CD14-positive monocyte (primary cell): Measurements from ENCODE around the gene FNDC3B. TPM values are rescaled to one million over a fixed set of nuclear protein-coding genes. Genes with fewer than 3 reads are reported as not detected.

Experiments
- DNase-seq, 3 donors: peaks; one replicate each; pipeline ENCODE4 v3.0.0-alpha.2; 2011 to 2022
- H2AFZ ChIP-seq: 2 replicates; pipeline ENCODE4 v1.6.0; 2012; ENCODE audit warnings: mild to moderate bottlenecking, low read depth, low read length, inconsistent platforms; ENCODE audit not compliant: insufficient read depth, poor library complexity, severe bottlenecking
- H3K27ac ChIP-seq, 2 donors: 1 replicate in 1 of 2; 2 replicates in 1 of 2; pipeline ENCODE4 v1.5.1; 2012 to 2013; ENCODE audit warnings: low read length in 2 of 2, control low read depth in 1 of 2, inconsistent platforms in 1 of 2, low read depth in 1 of 2, mild to moderate bottlenecking in 1 of 2
- H3K27me3 ChIP-seq, 2 donors: one replicate each; pipeline versions ENCODE4 v1.6.0 to v1.6.1; 2011 to 2013; ENCODE audit warnings: low read length in 2 of 2; ENCODE audit not compliant: control insufficient read depth in 2 of 2, insufficient read depth in 2 of 2
- H3K36me3 ChIP-seq, 2 donors: replicated peaks in 1 of 2; 1 replicate in 1 of 2; 2 replicates in 1 of 2; pipeline versions ENCODE4 v1.5.1 to v1.6.1; 2012 to 2013; ENCODE audit warnings: low read length in 2 of 2, control low read depth in 1 of 2, inconsistent platforms in 1 of 2, mild to moderate bottlenecking in 1 of 2; ENCODE audit not compliant: insufficient read depth in 2 of 2, control insufficient read depth in 1 of 2
- H3K4me1 ChIP-seq, 2 donors: 1 replicate in 1 of 2; 2 replicates in 1 of 2; pipeline versions ENCODE4 v1.5.1 to v1.6.1; 2012 to 2013; ENCODE audit warnings: low read length in 2 of 2, control low read depth in 1 of 2, inconsistent platforms in 1 of 2, mild to moderate bottlenecking in 1 of 2, moderate library complexity in 1 of 2; ENCODE audit not compliant: insufficient read depth in 2 of 2, control insufficient read depth in 1 of 2
- H3K4me2 ChIP-seq: replicated peaks from 2 replicates; pipeline ENCODE3; 2012; ENCODE audit warnings: low read length, moderate library complexity, mild to moderate bottlenecking; ENCODE audit not compliant: poor library complexity, severe bottlenecking; ENCODE audit errors: extremely low read depth
- H3K4me3 ChIP-seq, 3 experiments: fragments of 200-600 bp in 1 of 3; sonication (generic) in 1 of 3; replicated peaks in 1 of 3; 1 replicate in 2 of 3; 2 replicates in 1 of 3; pipeline ENCODE4 v1.5.1; 2011 to 2013; ENCODE audit warnings: low read length in 3 of 3, mild to moderate bottlenecking in 3 of 3, control low read depth in 2 of 3, low read depth in 2 of 3, inconsistent platforms in 1 of 3, moderate library complexity in 1 of 3
- H3K79me2 ChIP-seq: 2 replicates; pipeline ENCODE4 v1.6.0; 2012; ENCODE audit warnings: mild to moderate bottlenecking, control low read depth, inconsistent platforms, low read length, moderate library complexity; ENCODE audit not compliant: insufficient read depth
- H3K9ac ChIP-seq: 2 replicates; pipeline ENCODE4 v1.6.0; 2017; ENCODE audit warnings: low read length, mild to moderate bottlenecking; ENCODE audit not compliant: insufficient read depth, poor library complexity, severe bottlenecking
- H3K9me3 ChIP-seq, 2 donors: replicated peaks in 1 of 2; 1 replicate in 1 of 2; 2 replicates in 1 of 2; pipeline versions ENCODE4 v1.5.1 to v1.6.1; 2012 to 2013; ENCODE audit warnings: low read length in 2 of 2, control low read depth in 1 of 2; ENCODE audit not compliant: control insufficient read depth in 1 of 2, insufficient read depth in 1 of 2
- H4K20me1 ChIP-seq: 2 replicates; pipeline ENCODE4 v1.6.0; 2012; ENCODE audit warnings: mild to moderate bottlenecking, low read length, control low read depth, moderate library complexity; ENCODE audit not compliant: insufficient read depth
- H3K27ac Mint-ChIP-seq, 7 donors: one replicate each; pipeline ENCODE4 v1.8.0; 2020; ENCODE audit warnings: mild to moderate bottlenecking in 7 of 7, mixed read lengths in 7 of 7, moderate library complexity in 6 of 7, inconsistent platforms in 2 of 7
- H3K27me3 Mint-ChIP-seq, 3 donors: one replicate each; pipeline ENCODE4 v1.8.0; 2021 to 2022; ENCODE audit warnings: low read depth in 3 of 3, mild to moderate bottlenecking in 3 of 3, mixed read lengths in 3 of 3, moderate library complexity in 3 of 3, inconsistent platforms in 1 of 3
- H3K36me3 Mint-ChIP-seq, 2 donors: one replicate each; pipeline ENCODE4 v1.8.0; 2020; ENCODE audit warnings: mixed read lengths in 2 of 2, inconsistent platforms in 1 of 2, mild to moderate bottlenecking in 1 of 2
- H3K4me1 Mint-ChIP-seq: one replicate; pipeline ENCODE4 v1.8.0; 2020; ENCODE audit warnings: mild to moderate bottlenecking, mixed read lengths
- H3K4me3 Mint-ChIP-seq, 2 donors: one replicate each; pipeline ENCODE4 v1.8.0; 2020; ENCODE audit warnings: mild to moderate bottlenecking in 2 of 2, mixed read lengths in 2 of 2, moderate library complexity in 1 of 2
- H3K9me3 Mint-ChIP-seq, 7 donors: one replicate each; pipeline ENCODE4 v1.8.0; 2020 to 2022; ENCODE audit warnings: mixed read lengths in 7 of 7, mild to moderate bottlenecking in 6 of 7, moderate library complexity in 6 of 7, inconsistent platforms in 2 of 7
- WGBS: methylation state at CpG from one replicate; pipeline ENCODE4 v1.1.5; 2013; ENCODE audit warnings: missing lambda C conversion rate; ENCODE audit not compliant: insufficient coverage; 5-methylcytosine and 5-hydroxymethylcytosine counted together
- intact Hi-C, 2 donors: fragments of 100-400 bp; cut with micrococcal nuclease; formaldehyde crosslinking; loops; one replicate each; pipeline versions ENCODE4 v1.15.0 to v1.15.1; 2023
- polyA plus RNA-seq, 3 donors: library from polyadenylated mRNA; depleted of rRNA in 1 of 3; unstranded in 2 of 3; stranded (reverse) in 1 of 3; fragments of 300-500 nt in 2 of 3; fragments of >200 nt in 1 of 3; fragmentation: Illumina TruSeq in 2 of 3; gene quantifications; 1 replicate in 2 of 3; 2 replicates in 1 of 3; pipeline ENCODE4 v1.2.3, GENCODE V29; 2012 to 2021
- TF ChIP-seq, protein P1 (sequence below): fragments of 200-600 bp; IDR thresholded peaks from one replicate; pipeline ENCODE4 v1.8.0; 2022; ENCODE audit warnings: antibody characterized with exemption, mild to moderate bottlenecking

FNDC3B gene
- polyA plus RNA-seq, 3 donors = 19.6 to 36.1 (median 25.7) TPM

DNA sequence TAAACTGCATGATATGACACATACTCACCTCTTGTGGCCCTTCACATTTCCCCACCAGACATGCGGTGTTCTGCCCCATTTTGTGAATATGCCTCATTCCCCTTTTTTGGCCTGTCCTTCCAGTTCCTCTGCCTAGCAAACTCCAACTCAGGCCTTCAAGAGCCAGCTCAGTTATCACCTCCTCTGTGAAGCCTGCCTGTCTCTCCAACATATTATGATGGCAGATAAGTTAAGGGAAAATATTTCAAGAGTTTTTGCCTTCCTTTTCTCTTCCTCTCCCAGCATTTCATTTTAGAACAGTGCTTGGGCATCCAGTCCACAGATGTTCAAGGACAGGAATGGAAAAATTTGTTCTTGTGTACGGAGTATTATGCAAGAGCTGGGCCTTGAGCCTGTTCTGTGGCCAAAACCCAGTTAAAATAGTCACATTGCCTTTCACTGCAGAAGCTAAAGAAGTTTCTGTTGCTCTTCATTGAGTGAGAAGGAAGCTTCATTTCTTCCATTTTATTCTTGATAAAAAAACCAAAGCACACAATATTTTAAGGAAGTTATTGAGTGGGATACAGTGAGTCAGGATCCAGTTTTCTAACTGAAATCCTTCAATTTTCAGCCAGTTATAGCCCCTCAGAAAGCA lies 216.8 kb downstream of the FNDC3B start:
- Histone ChIP-seq H3K4me2 (no peak overlapping the region), H3K36me3 (peaks cover 54 to 99% of the 10 kb centered on the region in 2 donors), H3K79me2 (peaks cover 74% of the 10 kb centered on the region), H3K9me3 (no peaks in the 10 kb centered on the region), H3K27ac (peak overlapping the region in 1 of 2 donors; percentile 65), H3K4me1 (no peaks in the 10 kb centered on the region), H4K20me1 (peaks cover 43% of the 10 kb centered on the region), H2AFZ (no peak overlapping the region), H3K4me3 (no peak overlapping the region), H3K27me3 (no peaks in the 10 kb centered on the region), H3K9ac (no peak overlapping the region)
- WGBS = no CpG with 5 or more reads among the region's 2 CpGs
- Mint-ChIP-seq H3K9me3 (no peaks in the 10 kb centered on the region), H3K27ac (peak overlapping the region; percentile 16 to 85 (median 60)), H3K4me1 (peaks cover 11% of the 10 kb centered on the region), H3K27me3 (no peaks in the 10 kb centered on the region), H3K36me3 (peaks cover 74 to 90% of the 10 kb centered on the region in 2 donors), H3K4me3 (no peak overlapping the region)
- intact Hi-C loops = no loop called here
- DNase-seq = peak in 2 of 3 donors; percentile 6 to 7
- TF ChIP-seq, protein P1, sequence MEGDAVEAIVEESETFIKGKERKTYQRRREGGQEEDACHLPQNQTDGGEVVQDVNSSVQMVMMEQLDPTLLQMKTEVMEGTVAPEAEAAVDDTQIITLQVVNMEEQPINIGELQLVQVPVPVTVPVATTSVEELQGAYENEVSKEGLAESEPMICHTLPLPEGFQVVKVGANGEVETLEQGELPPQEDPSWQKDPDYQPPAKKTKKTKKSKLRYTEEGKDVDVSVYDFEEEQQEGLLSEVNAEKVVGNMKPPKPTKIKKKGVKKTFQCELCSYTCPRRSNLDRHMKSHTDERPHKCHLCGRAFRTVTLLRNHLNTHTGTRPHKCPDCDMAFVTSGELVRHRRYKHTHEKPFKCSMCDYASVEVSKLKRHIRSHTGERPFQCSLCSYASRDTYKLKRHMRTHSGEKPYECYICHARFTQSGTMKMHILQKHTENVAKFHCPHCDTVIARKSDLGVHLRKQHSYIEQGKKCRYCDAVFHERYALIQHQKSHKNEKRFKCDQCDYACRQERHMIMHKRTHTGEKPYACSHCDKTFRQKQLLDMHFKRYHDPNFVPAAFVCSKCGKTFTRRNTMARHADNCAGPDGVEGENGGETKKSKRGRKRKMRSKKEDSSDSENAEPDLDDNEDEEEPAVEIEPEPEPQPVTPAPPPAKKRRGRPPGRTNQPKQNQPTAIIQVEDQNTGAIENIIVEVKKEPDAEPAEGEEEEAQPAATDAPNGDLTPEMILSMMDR = no peak

DNA sequence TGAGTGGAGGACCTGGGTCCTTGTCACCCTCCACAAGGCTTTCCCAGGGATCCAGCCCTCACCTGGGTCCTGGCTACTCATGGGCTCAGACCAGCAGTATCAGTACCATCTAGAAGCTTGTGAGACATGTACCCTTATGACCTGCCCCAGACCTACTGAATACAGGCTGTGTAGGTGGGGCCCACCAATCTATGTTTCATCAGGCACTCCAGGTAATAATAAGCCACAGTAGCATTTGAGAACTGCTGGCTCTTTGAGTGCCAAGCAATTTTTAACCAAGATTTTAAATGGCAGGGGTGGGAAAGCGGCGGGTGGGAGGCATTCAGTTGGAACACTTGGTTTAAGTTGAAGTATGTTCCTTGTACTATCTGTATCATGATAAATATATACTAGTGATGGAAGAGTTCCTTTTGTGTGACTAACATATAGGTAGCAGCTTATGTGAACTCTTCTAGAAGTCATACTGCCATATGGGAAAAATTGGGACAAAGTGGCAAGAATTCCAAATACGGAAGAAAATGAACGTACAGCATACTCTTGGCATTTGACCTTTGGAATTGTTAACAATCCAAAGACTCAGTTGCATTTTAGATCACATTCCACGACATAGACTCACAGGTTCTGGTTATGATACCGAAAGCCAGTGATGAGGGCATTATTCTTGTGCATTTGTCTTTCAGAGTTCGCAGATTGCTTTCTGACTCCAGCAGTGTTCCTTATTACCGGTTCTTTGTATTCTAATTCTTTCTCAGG lies 218.4 kb downstream of the FNDC3B start:
- H3K27me3 Mint-ChIP-seq = no peaks in the 10 kb centered on the region
- intact Hi-C loops = no loop called here

More for the DNA sequence above, 218.4 kb downstream of the FNDC3B start:
- DNase-seq = no peak
- no peak overlapping the region for H3K4me3 ChIP-seq
- WGBS = 98% methylated on average over 5 of the region's 8 CpGs
- no peak overlapping the region for H3K9ac ChIP-seq
- H3K4me1 ChIP-seq = no peaks in the 10 kb centered on the region
- no peak overlapping the region for H3K4me2 ChIP-seq
- peak overlapping the region in 1 of 2 donors; percentile 22 for H3K27ac ChIP-seq
- Mint-ChIP-seq H3K36me3 (peaks cover 69 to 88% of the 10 kb centered on the region in 2 donors), H3K9me3 (no peaks in the 10 kb centered on the region), H3K27ac (peak overlapping the region in 5 of 7 donors; percentile 10 to 86 (median 58)), H3K4me3 (no peak overlapping the region), H3K4me1 (peaks cover 11% of the 10 kb centered on the region)
- peaks cover 52% of the 10 kb centered on the region for H4K20me1 ChIP-seq
- TF ChIP-seq, protein P1 = no peak
- H3K79me2 ChIP-seq = peaks cover 71% of the 10 kb centered on the region
- no peaks in the 10 kb centered on the region for H3K9me3 ChIP-seq
- H3K27me3 ChIP-seq = no peaks in the 10 kb centered on the region
- peaks cover 47 to 98% of the 10 kb centered on the region in 2 donors for H3K36me3 ChIP-seq
- H2AFZ ChIP-seq = no peak overlapping the region
